Lung (tissue), 12 donors: ENCODE data around the gene NAB1. TPM values are rescaled to one million over a fixed set of nuclear protein-coding genes. Genes with fewer than 3 reads are reported as not detected.

Experiments
- ATAC-seq: fragments of 200-7000 bp; cut with Tn5 transposase; one replicate; pipeline ENCODE4 v1.9.1; 2020; ENCODE audit warnings: moderate number of reproducible peaks; ENCODE audit not compliant: insufficient read depth, low FRiP score
- DNase-seq, 3 donors: peaks; one replicate each; pipeline ENCODE4 v3.0.0-alpha.2; 2013 to 2017
- H3K27ac ChIP-seq, 2 donors: one replicate each; pipeline ENCODE4 v1.5.1; 2013; ENCODE audit warnings: mild to moderate bottlenecking in 2 of 2, moderate library complexity in 2 of 2, control low read depth in 1 of 2, inconsistent platforms in 1 of 2, low read depth in 1 of 2, low read length in 1 of 2
- H3K27me3 ChIP-seq, 3 donors: one replicate each; pipeline ENCODE4 v1.5.1; 2013; ENCODE audit warnings: low read length in 2 of 3; ENCODE audit not compliant: control insufficient read depth in 3 of 3, insufficient read depth in 3 of 3
- H3K36me3 ChIP-seq, 4 donors: one replicate each; pipeline ENCODE4 v1.5.1; 2013; ENCODE audit warnings: low read length in 4 of 4, mild to moderate bottlenecking in 1 of 4, moderate library complexity in 1 of 4; ENCODE audit not compliant: control insufficient read depth in 4 of 4, insufficient read depth in 4 of 4
- H3K4me1 ChIP-seq, 5 donors: one replicate each; pipeline ENCODE4 v1.5.1; 2013; ENCODE audit warnings: low read length in 5 of 5, mild to moderate bottlenecking in 2 of 5, moderate library complexity in 1 of 5; ENCODE audit not compliant: control insufficient read depth in 5 of 5, insufficient read depth in 5 of 5
- H3K4me3 ChIP-seq: one replicate; pipeline ENCODE4 v1.5.1; 2013; ENCODE audit warnings: mild to moderate bottlenecking, control low read depth, moderate library complexity
- H3K9ac ChIP-seq, 2 donors: one replicate each; pipeline ENCODE4 v1.5.1; 2013; ENCODE audit warnings: low read length in 2 of 2, control low read depth in 1 of 2; ENCODE audit not compliant: insufficient read depth in 1 of 2
- H3K9me3 ChIP-seq, 4 donors: one replicate each; pipeline ENCODE4 v1.5.1; 2013; ENCODE audit warnings: low read length in 3 of 4, mild to moderate bottlenecking in 1 of 4, moderate library complexity in 1 of 4; ENCODE audit not compliant: control insufficient read depth in 4 of 4, insufficient read depth in 3 of 4
- CTCF ChIP-seq: IDR thresholded peaks from 2 replicates; pipeline ENCODE4 v1.5.1; 2012; ENCODE audit warnings: mild to moderate bottlenecking; ENCODE audit errors: control extremely low read depth, extremely low read depth
- WGBS, 2 donors: extraction: QIAGEN DNeasy Blood & Tissue Kit; methylation state at CpG; one replicate each; pipeline ENCODE4 v1.1.7; 2013; 5-methylcytosine and 5-hydroxymethylcytosine counted together
- polyA plus RNA-seq, 2 donors: library from polyadenylated mRNA; stranded (reverse); fragments of 200-250 nt; gene quantifications; one replicate each; pipeline ENCODE4 v1.2.1, GENCODE V29; 2013
- total RNA-seq, 2 donors: library from RNA; depleted of rRNA in 1 of 2; stranded (reverse); fragments of >200 nt in 1 of 2; gene quantifications; one replicate each; pipeline ENCODE4 v1.2.1, GENCODE V29; 2014 to 2021
- donor health status: control.
- donor health status: control.
- donor health status: Bipolar disorder and iron deficiency.
- donor health status: healthy.
- donor health status: DM: yes; HTN: yes; CAD: no.

The NAB1 gene
- total and polyA plus RNA-seq, 4 donors = 14.3 to 71.9 (median 22.2) TPM

- H3K9ac ChIP-seq = no peak overlapping the region
- no peaks in the 10 kb centered on the region for H3K36me3 ChIP-seq
- ATAC-seq (no peak), DNase-seq (no peak)
- no peak for TF ChIP-seq CTCF
- no peaks in the 10 kb centered on the region for H3K9me3 ChIP-seq
- H3K4me1 ChIP-seq = no peaks in the 10 kb centered on the region
- no peaks in the 10 kb centered on the region for H3K27me3 ChIP-seq
- no peak overlapping the region for H3K27ac ChIP-seq
- 95 to 99% methylated on average over 8 of the region's 8 CpGs for WGBS, 2 donors
- no peak overlapping the region for H3K4me3 ChIP-seq
Measured at GRCh38 chr2:190736355-190736754, 87.5 kb downstream of the NAB1 start.

GRCh38 chr2:190740449-190740848, 91.6 kb downstream of the NAB1 start:
- no peaks in the 10 kb centered on the region for H3K36me3 ChIP-seq
- ATAC-seq = no peak
- peaks cover 0 to 2% (median 0%) of the 10 kb centered on the region in 4 donors for H3K9me3 ChIP-seq
- no peak for TF ChIP-seq CTCF
- H3K27ac ChIP-seq = no peak overlapping the region
- H3K27me3 ChIP-seq = no peaks in the 10 kb centered on the region
- no peak for DNase-seq
- no peak overlapping the region for H3K4me3 ChIP-seq
- WGBS, 2 donors = 91 to 95% methylated on average over 2 of the region's 2 CpGs
- H3K9ac ChIP-seq = no peak overlapping the region
- no peaks in the 10 kb centered on the region for H3K4me1 ChIP-seq

Other genes starting within 250 kb of the NAB1 start
- 10 to 100 TPM; 57.3 to 61.7 TPM for gene MFSD6, start 240.7 kb upstream of the NAB1 start, total RNA-seq
- gene MFSD6, start 240.7 kb upstream of the NAB1 start, polyA plus RNA-seq = 10 to 100 TPM; 11.7 to 17.5 TPM
- 10 to 100 TPM in 1 of 2 donors, 1 to 10 TPM in 1; 3.4 to 11.2 TPM for gene NEMP2, start 114.4 kb upstream of the NAB1 start, total RNA-seq
- gene NEMP2, start 114.4 kb upstream of the NAB1 start, polyA plus RNA-seq = 1 to 10 TPM in 1 of 2 donors, under 1 TPM in 1; 0.85 to 1.8 TPM
- 100 to 1,000 TPM; 145 to 318 TPM for gene GLS, start 231.7 kb downstream of the NAB1 start, total RNA-seq
- 10 to 100 TPM; 31.1 to 62.7 TPM for gene GLS, start 231.7 kb downstream of the NAB1 start, polyA plus RNA-seq